ENCODE measurements around the gene SAMMSON.

DNA sequence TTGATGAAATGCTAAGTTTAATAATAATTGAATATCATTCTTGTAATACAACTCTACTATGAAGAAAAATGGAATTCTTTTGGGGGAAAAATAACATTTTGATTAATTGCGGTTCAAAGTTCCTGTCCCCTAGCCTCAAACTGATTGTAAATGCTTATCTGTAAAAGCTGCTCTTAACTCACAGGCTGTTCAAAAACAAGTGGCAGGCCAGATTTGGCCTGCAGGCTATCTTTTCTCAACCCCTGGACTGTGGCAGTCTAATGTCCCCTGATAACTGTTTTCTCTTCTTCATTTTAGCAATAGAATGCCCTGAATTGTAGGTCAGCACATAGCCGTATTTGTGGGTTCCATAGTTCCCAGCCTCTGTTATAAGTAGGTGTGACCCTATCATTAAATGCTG, 23.5 kb upstream of the SAMMSON start:
- TF ChIP-seq, protein P1, sequence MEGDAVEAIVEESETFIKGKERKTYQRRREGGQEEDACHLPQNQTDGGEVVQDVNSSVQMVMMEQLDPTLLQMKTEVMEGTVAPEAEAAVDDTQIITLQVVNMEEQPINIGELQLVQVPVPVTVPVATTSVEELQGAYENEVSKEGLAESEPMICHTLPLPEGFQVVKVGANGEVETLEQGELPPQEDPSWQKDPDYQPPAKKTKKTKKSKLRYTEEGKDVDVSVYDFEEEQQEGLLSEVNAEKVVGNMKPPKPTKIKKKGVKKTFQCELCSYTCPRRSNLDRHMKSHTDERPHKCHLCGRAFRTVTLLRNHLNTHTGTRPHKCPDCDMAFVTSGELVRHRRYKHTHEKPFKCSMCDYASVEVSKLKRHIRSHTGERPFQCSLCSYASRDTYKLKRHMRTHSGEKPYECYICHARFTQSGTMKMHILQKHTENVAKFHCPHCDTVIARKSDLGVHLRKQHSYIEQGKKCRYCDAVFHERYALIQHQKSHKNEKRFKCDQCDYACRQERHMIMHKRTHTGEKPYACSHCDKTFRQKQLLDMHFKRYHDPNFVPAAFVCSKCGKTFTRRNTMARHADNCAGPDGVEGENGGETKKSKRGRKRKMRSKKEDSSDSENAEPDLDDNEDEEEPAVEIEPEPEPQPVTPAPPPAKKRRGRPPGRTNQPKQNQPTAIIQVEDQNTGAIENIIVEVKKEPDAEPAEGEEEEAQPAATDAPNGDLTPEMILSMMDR (IDR thresholded peaks at IDR 0.05) = no peak
- no peak for TF ChIP-seq POLR2A (IDR thresholded peaks at IDR 0.05)
